Posterior cingulate gyrus (tissue), 11 donors: ENCODE data around the gene BCAM.

Experiments used
- DNase-seq, 10 donors: peaks; one replicate each; pipeline versions ENCODE4 v3.0.0 to v3.0.0-alpha.2; 2020 to 2021; ENCODE audit warnings: mixed read lengths in 3 of 10
- intact Hi-C: fragments of 100-400 bp; cut with DNase I; formaldehyde crosslinking; loops from one replicate; pipeline ENCODE4 v1.15.1; 2023

BCAM gene

GRCh38 chr19:44785993-44786392 is 22.9 kb upstream of the BCAM start:
- DNase-seq = no peak
- intact Hi-C loops = no loop called here

GRCh38 chr19:44788971-44789370 is 19.9 kb upstream of the BCAM start:
- intact Hi-C loops = no loop called here
- no peak for DNase-seq

- intact Hi-C loops = no loop called here
- DNase-seq = no peak
Measured at GRCh38 chr19:44789943-44790483, 18.9 kb upstream of the BCAM start.

- intact Hi-C loops = no loop called here
- DNase-seq = no peak
Measured at GRCh38 chr19:44792281-44792680, 16.6 kb upstream of the BCAM start.

- intact Hi-C loops = no loop called here
- no peak for DNase-seq
Measured at GRCh38 chr19:44794610-44795009, 14.3 kb upstream of the BCAM start.

- intact Hi-C loops = no loop called here
- no peak for DNase-seq
Measured at GRCh38 chr19:44795398-44795987, 13.4 kb upstream of the BCAM start.

- intact Hi-C loops = no loop called here
- peak in 4 of 10 donors; percentile 6 to 63 (median 12) for DNase-seq
Measured at GRCh38 chr19:44796701-44797115, 12.2 kb upstream of the BCAM start.

- intact Hi-C loops = loop anchor here (2.0 kb wide), 1 partner anchor 45 kb away; no protein-coding TSS in a partner anchor
- DNase-seq = no peak
Measured at GRCh38 chr19:44799627-44800346, 9.1 kb upstream of the BCAM start.

GRCh38 chr19:44800461-44800860 is 8.4 kb upstream of the BCAM start:
- DNase-seq = peak; percentile 38 to 95 (median 76)
- intact Hi-C loops = loop anchor here (2.0 kb wide), 1 partner anchor 44 kb away; no protein-coding TSS in a partner anchor

- intact Hi-C loops = no loop called here
- DNase-seq = no peak
Measured at GRCh38 chr19:44803442-44804428, 5.2 kb upstream of the BCAM start.

- intact Hi-C loops = no loop called here
Measured at GRCh38 chr19:44806291-44806690, 2.6 kb upstream of the BCAM start.

GRCh38 chr19:44807162-44807561 is 1.7 kb upstream of the BCAM start:
- intact Hi-C loops = no loop called here
- DNase-seq = no peak

More at GRCh38 chr19:44806291-44806690, 2.6 kb upstream of the BCAM start:
- DNase-seq = peak in 1 of 10 donors; percentile 69

- peak in 2 of 10 donors; percentile 11 to 21 for DNase-seq
- intact Hi-C loops = no loop called here
Measured at GRCh38 chr19:44807652-44808462, 1.0 kb upstream of the BCAM start.

GRCh38 chr19:44809577-44810233 is 802 bp downstream of the BCAM start:
- intact Hi-C loops = no loop called here
- DNase-seq = peak in 1 of 10 donors; percentile 31

GRCh38 chr19:44810234-44811121 is 1.6 kb downstream of the BCAM start:
- intact Hi-C loops = no loop called here
- no peak for DNase-seq

- intact Hi-C loops = no loop called here
Measured at GRCh38 chr19:44811122-44811419, 2.2 kb downstream of the BCAM start.

GRCh38 chr19:44812142-44812718 is 3.3 kb downstream of the BCAM start:
- intact Hi-C loops = no loop called here
- DNase-seq = no peak

More at GRCh38 chr19:44811122-44811419, 2.2 kb downstream of the BCAM start:
- DNase-seq = no peak
